SK-N-SH (cell line): Measurements from ENCODE around the gene PKNOX2.

Source experiments
- RCOR1 ChIP-seq: fragments of 150-350 bp; IDR thresholded peaks from 2 replicates; pipeline ENCODE4 v1.6.1; 2017; ENCODE audit warnings: antibody characterized with exemption, low read length
- TAF1 ChIP-seq: IDR thresholded peaks from 2 replicates; pipeline ENCODE4 v1.6.1; 2012; ENCODE audit warnings: low read depth, mild to moderate bottlenecking, low read length, moderate library complexity, borderline replicate concordance
- TF ChIP-seq, protein P1 (sequence below): fragments of 200-600 bp; sonication (generic); IDR thresholded peaks from 2 replicates; pipeline ENCODE4 v1.6.1; 2017; ENCODE audit warnings: antibody characterized with exemption, mild to moderate bottlenecking, moderate library complexity

DNA sequence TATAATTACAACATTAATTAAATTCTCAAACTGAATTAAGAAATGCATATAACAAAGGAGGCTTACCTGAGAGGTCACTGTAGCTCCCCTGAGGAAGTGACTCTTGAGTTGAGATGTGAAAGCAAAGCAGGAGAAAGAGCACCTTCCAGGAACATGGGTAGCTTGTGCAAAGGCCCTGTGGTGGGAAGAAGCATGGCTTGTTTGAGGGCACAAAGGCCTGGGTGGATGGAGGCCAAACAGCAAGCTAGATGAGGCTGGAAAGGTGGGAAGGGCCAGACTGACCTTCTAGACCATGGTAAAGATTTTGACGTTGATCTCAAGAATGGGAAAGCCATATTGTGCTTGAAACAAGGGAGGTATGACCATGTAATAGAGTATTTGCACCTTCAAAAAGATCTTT, 155.1 kb downstream of the PKNOX2 start:
- TF ChIP-seq TAF1 (no peak), RCOR1 (no peak)
- TF ChIP-seq, protein P1, sequence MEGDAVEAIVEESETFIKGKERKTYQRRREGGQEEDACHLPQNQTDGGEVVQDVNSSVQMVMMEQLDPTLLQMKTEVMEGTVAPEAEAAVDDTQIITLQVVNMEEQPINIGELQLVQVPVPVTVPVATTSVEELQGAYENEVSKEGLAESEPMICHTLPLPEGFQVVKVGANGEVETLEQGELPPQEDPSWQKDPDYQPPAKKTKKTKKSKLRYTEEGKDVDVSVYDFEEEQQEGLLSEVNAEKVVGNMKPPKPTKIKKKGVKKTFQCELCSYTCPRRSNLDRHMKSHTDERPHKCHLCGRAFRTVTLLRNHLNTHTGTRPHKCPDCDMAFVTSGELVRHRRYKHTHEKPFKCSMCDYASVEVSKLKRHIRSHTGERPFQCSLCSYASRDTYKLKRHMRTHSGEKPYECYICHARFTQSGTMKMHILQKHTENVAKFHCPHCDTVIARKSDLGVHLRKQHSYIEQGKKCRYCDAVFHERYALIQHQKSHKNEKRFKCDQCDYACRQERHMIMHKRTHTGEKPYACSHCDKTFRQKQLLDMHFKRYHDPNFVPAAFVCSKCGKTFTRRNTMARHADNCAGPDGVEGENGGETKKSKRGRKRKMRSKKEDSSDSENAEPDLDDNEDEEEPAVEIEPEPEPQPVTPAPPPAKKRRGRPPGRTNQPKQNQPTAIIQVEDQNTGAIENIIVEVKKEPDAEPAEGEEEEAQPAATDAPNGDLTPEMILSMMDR = no peak
